GM19023 (cell line): ENCODE results near the gene FBXW4.
"Not testable (repeated sequence)": the region's sequence is repeated elsewhere in the genome, so short reads cannot be mapped to it uniquely, and the experiment has no call there.

Source experiments
- ATAC-seq: cut with Tn5 transposase; IDR thresholded peaks from one replicate; pipeline ENCODE4 v1.9.1; 2021; ENCODE audit warnings: mild to moderate bottlenecking, moderate library complexity; ENCODE audit not compliant: unreplicated experiment

Gene FBXW4

GRCh38 chr10:101660256-101660655 lies 34.7 kb downstream of the FBXW4 start:
- ATAC-seq, result no peak

GRCh38 chr10:101658975-101659374 lies 36.0 kb downstream of the FBXW4 start:
- no peak for ATAC-seq

- ATAC-seq, result no peak
These were observed 38.1 kb downstream of the FBXW4 start for GRCh38 chr10:101656890-101657289.

- ATAC-seq, result no peak
These were observed 39.4 kb downstream of the FBXW4 start for GRCh38 chr10:101655570-101655969.

GRCh38 chr10:101653536-101653935 lies 41.4 kb downstream of the FBXW4 start:
- no peak for ATAC-seq

GRCh38 chr10:101651336-101651735 lies 43.6 kb downstream of the FBXW4 start:
- no peak for ATAC-seq

- no peak for ATAC-seq
These were observed 44.1 kb downstream of the FBXW4 start for GRCh38 chr10:101650863-101651262.

- no peak for ATAC-seq
These were observed 45.4 kb downstream of the FBXW4 start for GRCh38 chr10:101649525-101650085.

GRCh38 chr10:101647255-101647654 lies 47.7 kb downstream of the FBXW4 start:
- ATAC-seq, result no peak

- no peak for ATAC-seq
These were observed 48.6 kb downstream of the FBXW4 start for GRCh38 chr10:101646364-101646763.

- ATAC-seq, result no peak
These were observed 49.3 kb downstream of the FBXW4 start for GRCh38 chr10:101645659-101646058.

- ATAC-seq, result no peak
These were observed 51.0 kb downstream of the FBXW4 start for GRCh38 chr10:101644002-101644401.

- ATAC-seq, result no peak
These were observed 51.4 kb downstream of the FBXW4 start for GRCh38 chr10:101643546-101643945.

- no peak for ATAC-seq
These were observed 55.6 kb downstream of the FBXW4 start for GRCh38 chr10:101639141-101639900.

GRCh38 chr10:101633510-101633909 lies 61.5 kb downstream of the FBXW4 start:
- ATAC-seq, result not testable (repeated sequence)

- ATAC-seq, result no peak
These were observed 63.0 kb downstream of the FBXW4 start for GRCh38 chr10:101631821-101632475.

- ATAC-seq, result no peak
These were observed 64.4 kb downstream of the FBXW4 start for GRCh38 chr10:101630633-101630920.

- ATAC-seq, result no peak
These were observed 64.9 kb downstream of the FBXW4 start for GRCh38 chr10:101629837-101630632.

- ATAC-seq, result no peak
These were observed 69.1 kb downstream of the FBXW4 start for GRCh38 chr10:101625821-101626412.

GRCh38 chr10:101624526-101625102 lies 70.4 kb downstream of the FBXW4 start:
- no peak for ATAC-seq

GRCh38 chr10:101623528-101623927 lies 71.4 kb downstream of the FBXW4 start:
- no peak for ATAC-seq
